GM12874 (cell line): ENCODE measurements around the gene TMSB15A.
"Not testable (repeated sequence)": the region's sequence is repeated elsewhere in the genome, so short reads cannot be mapped to it uniquely, and the experiment has no call there.

Source experiments
- CTCF ChIP-seq: IDR thresholded peaks from 2 replicates; pipeline ENCODE4 v1.5.1; 2011; ENCODE audit warnings: low read depth, mild to moderate bottlenecking, control low read depth, low read length, moderate library complexity; ENCODE audit not compliant: insufficient read depth

Gene TMSB15A

GRCh38 chrX:102514536-102514935 is 2.0 kb downstream of the TMSB15A start:
- no peak for TF ChIP-seq CTCF

- no peak for TF ChIP-seq CTCF
Measured at GRCh38 chrX:102498732-102499131, 17.8 kb downstream of the TMSB15A start.

- TF ChIP-seq CTCF: no peak
Measured at GRCh38 chrX:102491766-102492165, 24.8 kb downstream of the TMSB15A start.

GRCh38 chrX:102471762-102472220 is 44.7 kb downstream of the TMSB15A start, which contains the start of gene TCP11X2:
Gene TCP11X2, minus strand, starts transcription at chrX:102471812.
- TF ChIP-seq CTCF: not testable (repeated sequence)
